GM19023 (cell line): Measurements from ENCODE around the gene PDCD4.
"Not testable (repeated sequence)": the region's sequence is repeated elsewhere in the genome, so short reads cannot be mapped to it uniquely, and the experiment has no call there.

Experiments used
- ATAC-seq: cut with Tn5 transposase; IDR thresholded peaks from one replicate; pipeline ENCODE4 v1.9.1; 2021; ENCODE audit warnings: mild to moderate bottlenecking, moderate library complexity; ENCODE audit not compliant: unreplicated experiment

The PDCD4 gene

GRCh38 chr10:110860576-110861241, 11.0 kb upstream of the PDCD4 start:
- ATAC-seq = peak; percentile 53

- no peak for ATAC-seq
Observed at GRCh38 chr10:110861476-110861875, 10.3 kb upstream of the PDCD4 start.

GRCh38 chr10:110861930-110862649, 9.6 kb upstream of the PDCD4 start:
- ATAC-seq = no peak

GRCh38 chr10:110862961-110863360, 8.8 kb upstream of the PDCD4 start:
- ATAC-seq = no peak

GRCh38 chr10:110863361-110863760, 8.4 kb upstream of the PDCD4 start:
- ATAC-seq = no peak

GRCh38 chr10:110863956-110864355, 7.8 kb upstream of the PDCD4 start:
- no peak for ATAC-seq

- peak; percentile 41 for ATAC-seq
Observed at GRCh38 chr10:110864662-110865140, 7.0 kb upstream of the PDCD4 start.

- ATAC-seq = no peak
Observed at GRCh38 chr10:110865186-110865808, 6.4 kb upstream of the PDCD4 start.

GRCh38 chr10:110865809-110866482, 5.8 kb upstream of the PDCD4 start:
- no peak for ATAC-seq

- ATAC-seq = not testable (repeated sequence)
Observed at GRCh38 chr10:110867011-110867806, 4.5 kb upstream of the PDCD4 start.

- no peak for ATAC-seq
Observed at GRCh38 chr10:110867807-110868465, 3.8 kb upstream of the PDCD4 start.

- no peak for ATAC-seq
Observed at GRCh38 chr10:110868981-110869380, 2.7 kb upstream of the PDCD4 start.

- ATAC-seq = no peak
Observed at GRCh38 chr10:110870823-110871297, 868 bp upstream of the PDCD4 start.

GRCh38 chr10:110872145-110872983, 636 bp downstream of the PDCD4 start:
- peak; percentile 52 for ATAC-seq

GRCh38 chr10:110872984-110873923, 1.5 kb downstream of the PDCD4 start:
- ATAC-seq = no peak

GRCh38 chr10:110873951-110874350, 2.2 kb downstream of the PDCD4 start:
- ATAC-seq = no peak

GRCh38 chr10:110876000-110876399, 4.3 kb downstream of the PDCD4 start:
- ATAC-seq = no peak

- ATAC-seq = no peak
Observed at GRCh38 chr10:110876788-110877187, 5.1 kb downstream of the PDCD4 start.
